ENCODE results near the gene JMJD6. TPM values are rescaled to one million over a fixed set of nuclear protein-coding genes. Genes with fewer than 3 reads are reported as not detected.

Gene JMJD6
- polyA plus RNA-seq, 1 donor (not counting 4 experiments of a cell fraction or from before 2014, with no cell fraction given) = 12.0 TPM

DNA sequence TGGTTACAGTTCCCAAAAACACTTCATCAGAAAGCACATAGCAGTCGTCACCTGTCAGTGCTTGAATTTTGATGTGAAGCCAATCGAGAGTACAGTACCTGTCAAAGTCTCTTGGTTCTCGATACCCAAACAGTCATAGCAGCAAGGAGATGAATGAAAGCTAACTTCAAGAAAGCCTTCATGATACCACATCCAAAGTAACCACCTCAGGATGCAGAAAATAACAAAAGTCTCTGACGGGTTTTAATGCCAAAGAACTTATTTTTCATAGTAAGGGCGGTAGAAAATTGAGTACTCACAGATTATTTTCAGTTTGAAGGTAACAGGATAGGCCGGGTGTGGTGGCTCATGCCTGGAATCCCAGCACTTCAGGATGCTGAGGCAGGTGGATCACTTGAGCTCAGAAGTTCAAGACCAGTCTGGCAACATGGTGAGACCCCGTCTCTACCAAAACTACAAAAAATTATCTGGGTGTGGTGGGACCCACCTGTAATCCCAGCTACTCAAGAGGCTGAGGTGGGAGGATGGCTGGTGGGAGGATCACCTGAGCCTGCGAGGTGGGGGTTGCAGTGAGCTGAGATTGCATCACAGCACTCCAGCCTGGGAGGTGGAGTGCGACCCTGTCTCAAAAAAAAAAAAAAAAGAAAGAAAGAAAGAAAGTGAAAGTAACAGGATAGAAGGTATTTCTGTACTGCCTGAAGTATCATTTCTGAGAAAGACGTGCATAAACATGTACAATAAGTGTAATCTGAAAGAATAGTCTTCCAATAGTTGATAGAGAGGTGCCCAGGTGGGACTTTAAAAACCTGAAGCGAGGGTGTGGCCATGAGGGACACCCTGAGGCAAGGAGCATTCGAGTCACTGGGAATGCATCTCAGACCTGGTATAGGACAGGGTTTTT, 26.9 kb upstream of the JMJD6 start:
- Histone ChIP-seq H3K9me3 (ENCODE audit: control insufficient read depth, low read depth, low read length) (no peaks in the 10 kb centered on the region), H3K36me3 (ENCODE audit: control insufficient read depth in 2 of 2, extremely low read depth in 1 of 2, insufficient read depth in 2 of 2, low read length in 2 of 2) (no peaks in the 10 kb centered on the region), H3K9ac (ENCODE audit: control insufficient read depth, extremely low read depth, insufficient read depth, low read length) (peak overlapping the region; percentile 48), H3K4me2 (ENCODE audit: control insufficient read depth, extremely low read depth, insufficient read depth, low read depth, low read length) (peak overlapping the region; percentile 95), H3K4me3 (ENCODE audit: control insufficient read depth in 2 of 3, extremely low read depth in 1 of 3, insufficient read depth in 2 of 3, low read depth in 1 of 3, low read length in 3 of 3) (peak overlapping the region; percentile 1 to 58 (median 48)), H2AFZ (ENCODE audit: control insufficient read depth, low read length) (peak overlapping the region; percentile 30), H3K4me1 (ENCODE audit: control insufficient read depth, extremely low read depth, insufficient read depth, low read length) (peaks cover 22% of the 10 kb centered on the region), H3K79me2 (ENCODE audit: control insufficient read depth, insufficient read depth, low read length) (no peaks in the 10 kb centered on the region), H3K27ac (ENCODE audit: control insufficient read depth, insufficient read depth, low read length) (peak overlapping the region; percentile 63), H3K9me1 (ENCODE audit: control insufficient read depth, extremely low read depth, insufficient read depth, low read length) (no peaks in the 10 kb centered on the region), H3K27me3 (ENCODE audit: control insufficient read depth, extremely low read depth, insufficient read depth, low read length) (no peaks in the 10 kb centered on the region), H4K20me1 (ENCODE audit: control insufficient read depth, extremely low read depth, insufficient read depth, low read length) (no peaks in the 10 kb centered on the region)
- dilution Hi-C loops (cut with MboI; ENCODE audit: extremely low pct_ligation_motif_present, low sequenced_read_pairs) = no loop called here
- DNase-seq (ENCODE audit: low read depth, low spot score) (no peak), FAIRE-seq (no peak)
- no peak for TF ChIP-seq EZH2 (IDR thresholded peaks at IDR 0.05; ENCODE audit: low read length)
- no peak for TF ChIP-seq CTCF (optimal IDR thresholded peaks at IDR 0.05 in 1 of 3, IDR thresholded peaks at IDR 0.05 in 1 of 3, conservative IDR thresholded peaks at IDR 0.05 in 1 of 3; ENCODE audit: extremely low read depth in 1 of 3, insufficient read depth in 2 of 3, low read length in 3 of 3)

- H3K9ac ChIP-seq (ENCODE audit: control insufficient read depth, extremely low read depth, insufficient read depth, low read length) = no peak overlapping the region
- no peaks in the 10 kb centered on the region for H3K9me3 ChIP-seq (ENCODE audit: control insufficient read depth, low read depth, low read length)
- no peak for DNase-seq (ENCODE audit: low read depth, low spot score)
- TF ChIP-seq CTCF (optimal IDR thresholded peaks at IDR 0.05 in 1 of 3, IDR thresholded peaks at IDR 0.05 in 1 of 3, conservative IDR thresholded peaks at IDR 0.05 in 1 of 3; ENCODE audit: extremely low read depth in 1 of 3, insufficient read depth in 2 of 3, low read length in 3 of 3) (no peak), EZH2 (IDR thresholded peaks at IDR 0.05; ENCODE audit: low read length) (no peak)
- H2AFZ ChIP-seq (ENCODE audit: control insufficient read depth, low read length) = no peak overlapping the region
- H3K4me1 ChIP-seq (ENCODE audit: control insufficient read depth, extremely low read depth, insufficient read depth, low read length) = peaks cover 22% of the 10 kb centered on the region
- no peaks in the 10 kb centered on the region for H3K79me2 ChIP-seq (ENCODE audit: control insufficient read depth, insufficient read depth, low read length)
- no peak overlapping the region for H3K27ac ChIP-seq (ENCODE audit: control insufficient read depth, insufficient read depth, low read length)
- H4K20me1 ChIP-seq (ENCODE audit: control insufficient read depth, extremely low read depth, insufficient read depth, low read length) = no peaks in the 10 kb centered on the region
- dilution Hi-C loops (cut with MboI; ENCODE audit: extremely low pct_ligation_motif_present, low sequenced_read_pairs) = no loop called here
- H3K4me3 ChIP-seq (ENCODE audit: control insufficient read depth in 2 of 3, extremely low read depth in 1 of 3, insufficient read depth in 2 of 3, low read depth in 1 of 3, low read length in 3 of 3) = no peak overlapping the region
- H3K27me3 ChIP-seq (ENCODE audit: control insufficient read depth, extremely low read depth, insufficient read depth, low read length) = no peaks in the 10 kb centered on the region
- peak; percentile 39 for FAIRE-seq
- H3K4me2 ChIP-seq (ENCODE audit: control insufficient read depth, extremely low read depth, insufficient read depth, low read depth, low read length) = no peak overlapping the region
- no peaks in the 10 kb centered on the region for H3K36me3 ChIP-seq (ENCODE audit: control insufficient read depth in 2 of 2, extremely low read depth in 1 of 2, insufficient read depth in 2 of 2, low read length in 2 of 2)
- no peaks in the 10 kb centered on the region for H3K9me1 ChIP-seq (ENCODE audit: control insufficient read depth, extremely low read depth, insufficient read depth, low read length)
Observed at GRCh38 chr17:76752006-76752405, 25.6 kb upstream of the JMJD6 start.
